Astrocyte (in vitro differentiated cells and primary cell): ENCODE data around the gene NEURL1. TPM values are rescaled to one million over a fixed set of nuclear protein-coding genes. Genes with fewer than 3 reads are reported as not detected.

Experiments
- DNase-seq: peaks from one replicate; pipeline ENCODE4 v3.0.0-alpha.2; 2010; ENCODE audit warnings: low read depth
- FAIRE-seq: peaks from 2 replicates; lab custom pipeline; 2011; peaks lifted over from hg19 to GRCh38; lab: Jason Lieb, UNC
- H2AFZ ChIP-seq: 2 replicates; pipeline ENCODE4 v1.6.0; 2012; ENCODE audit warnings: low read depth, low read length, inconsistent platforms
- H3K27ac ChIP-seq: 2 replicates; pipeline ENCODE4 v1.5.1; 2011; ENCODE audit warnings: low read depth, low read length, inconsistent platforms
- H3K27me3 ChIP-seq: 2 replicates; pipeline ENCODE4 v1.6.0; 2011; ENCODE audit warnings: low read length, inconsistent platforms; ENCODE audit not compliant: insufficient read depth
- H3K36me3 ChIP-seq: 2 replicates; pipeline ENCODE4 v1.5.1; 2011; ENCODE audit warnings: low read length, inconsistent platforms; ENCODE audit not compliant: insufficient read depth
- H3K4me1 ChIP-seq: 2 replicates; pipeline ENCODE4 v1.5.1; 2011; ENCODE audit warnings: low read length, inconsistent platforms; ENCODE audit not compliant: insufficient read depth
- H3K4me2 ChIP-seq: 2 replicates; pipeline ENCODE4 v1.6.0; 2012; ENCODE audit warnings: low read length, inconsistent platforms
- H3K4me3 ChIP-seq: 2 replicates; pipeline ENCODE4 v1.5.1; 2011; ENCODE audit warnings: low read depth, mild to moderate bottlenecking, low read length, inconsistent platforms; ENCODE audit not compliant: insufficient read depth
- H3K79me2 ChIP-seq: 2 replicates; pipeline ENCODE4 v1.6.0; 2012; ENCODE audit warnings: mild to moderate bottlenecking, low read length, inconsistent platforms; ENCODE audit not compliant: insufficient read depth
- H3K9ac ChIP-seq: 2 replicates; pipeline ENCODE4 v1.6.0; 2012; ENCODE audit warnings: mild to moderate bottlenecking, low read length, inconsistent platforms
- H3K9me3 ChIP-seq: 2 replicates; pipeline ENCODE4 v1.5.1; 2012; ENCODE audit warnings: low read depth, mild to moderate bottlenecking, low read length, inconsistent platforms; ENCODE audit not compliant: insufficient read depth
- H4K20me1 ChIP-seq: 2 replicates; pipeline ENCODE4 v1.6.0; 2012; ENCODE audit warnings: low read length, inconsistent platforms; ENCODE audit not compliant: insufficient read depth
- H3K27ac Mint-ChIP-seq: one replicate; pipeline ENCODE4 v1.8.0; 2021; ENCODE audit warnings: mild to moderate bottlenecking, mixed read lengths; ENCODE audit not compliant: unreplicated experiment
- H3K27me3 Mint-ChIP-seq: one replicate; pipeline ENCODE4 v1.8.0; 2021; ENCODE audit warnings: low read depth, mixed read lengths; ENCODE audit not compliant: unreplicated experiment
- H3K36me3 Mint-ChIP-seq: one replicate; pipeline ENCODE4 v1.8.0; 2021; ENCODE audit warnings: low read depth, mixed read lengths; ENCODE audit not compliant: unreplicated experiment
- H3K4me1 Mint-ChIP-seq: one replicate; pipeline ENCODE4 v1.8.0; 2021; ENCODE audit warnings: low read depth, mixed read lengths; ENCODE audit not compliant: unreplicated experiment
- H3K4me3 Mint-ChIP-seq: one replicate; pipeline ENCODE4 v1.8.0; 2021; ENCODE audit warnings: mild to moderate bottlenecking, moderate library complexity, mixed read lengths; ENCODE audit not compliant: unreplicated experiment
- H3K9me3 Mint-ChIP-seq: one replicate; pipeline ENCODE4 v1.8.0; 2021; ENCODE audit warnings: mild to moderate bottlenecking, mixed read lengths; ENCODE audit not compliant: unreplicated experiment
- CTCF ChIP-seq: IDR thresholded peaks from 2 replicates; pipeline ENCODE4 v1.5.1; 2011; ENCODE audit warnings: low read depth, mild to moderate bottlenecking, inconsistent platforms, low read length, moderate library complexity; ENCODE audit not compliant: insufficient read depth
- EZH2 ChIP-seq: IDR thresholded peaks from 2 replicates; pipeline ENCODE4 v1.6.1; 2012; ENCODE audit warnings: mild to moderate bottlenecking, low read length, inconsistent platforms; ENCODE audit not compliant: insufficient read depth
- total RNA-seq: library from RNA; stranded (reverse); gene quantifications from 2 replicates; pipeline ENCODE4 v1.2.1, GENCODE V29; 2021

The NEURL1 gene
- total RNA-seq, 1 donor from 2014 or later: 1.5 TPM

- Histone ChIP-seq H3K4me2 (no peak overlapping the region), H3K79me2 (no peaks in the 10 kb centered on the region), H3K36me3 (no peaks in the 10 kb centered on the region), H3K27me3 (peaks cover 62% of the 10 kb centered on the region), H4K20me1 (peaks cover 5% of the 10 kb centered on the region), H3K27ac (no peak overlapping the region), H3K4me1 (no peaks in the 10 kb centered on the region), H3K9ac (no peak overlapping the region), H3K9me3 (peaks cover 3% of the 10 kb centered on the region), H3K4me3 (no peak overlapping the region), H2AFZ (no peak overlapping the region)
- TF ChIP-seq CTCF: no peak
- no peak for TF ChIP-seq EZH2
- Mint-ChIP-seq H3K27me3 (peaks cover 69% of the 10 kb centered on the region), H3K4me3 (no peak overlapping the region), H3K36me3 (no peaks in the 10 kb centered on the region), H3K9me3 (peaks cover 3% of the 10 kb centered on the region), H3K27ac (no peak overlapping the region), H3K4me1 (no peaks in the 10 kb centered on the region)
- no peak for FAIRE-seq
- DNase-seq: no peak
These were observed 70.0 kb downstream of the NEURL1 start for GRCh38 chr10:103563231-103564115.

DNA sequence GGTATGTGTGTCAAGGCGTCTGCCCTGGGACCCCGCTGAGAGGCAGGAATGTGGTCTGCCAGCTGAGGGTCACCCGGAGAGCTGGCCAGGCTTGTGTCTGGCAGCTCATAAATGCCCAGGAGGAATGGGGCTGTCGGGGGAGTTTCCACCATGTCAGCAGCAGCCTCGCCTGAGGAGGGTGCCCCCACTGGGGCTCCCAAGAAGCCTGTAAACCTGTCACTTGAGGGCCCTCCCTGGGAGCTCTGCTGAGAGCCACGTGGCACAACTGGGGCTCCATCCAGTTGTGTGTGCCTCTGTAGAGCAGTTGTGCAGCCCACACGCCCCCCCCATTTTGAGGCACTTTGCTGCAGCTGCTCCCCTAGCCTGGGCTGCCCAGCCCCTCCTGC is 70.6 kb downstream of the NEURL1 start:
- H4K20me1 ChIP-seq: peaks cover 5% of the 10 kb centered on the region
- H3K9me3 Mint-ChIP-seq: peaks cover 5% of the 10 kb centered on the region
- DNase-seq (no peak), FAIRE-seq (no peak)
- no peak overlapping the region for H3K4me3 Mint-ChIP-seq
- no peaks in the 10 kb centered on the region for H3K36me3 ChIP-seq
- H3K9ac ChIP-seq: no peak overlapping the region
- no peak overlapping the region for H3K4me3 ChIP-seq
- H3K27ac Mint-ChIP-seq: no peak overlapping the region
- H3K27me3 ChIP-seq: peaks cover 65% of the 10 kb centered on the region
- no peak overlapping the region for H3K27ac ChIP-seq
- H3K79me2 ChIP-seq: no peaks in the 10 kb centered on the region
- no peaks in the 10 kb centered on the region for H3K36me3 Mint-ChIP-seq
- peaks cover 70% of the 10 kb centered on the region for H3K27me3 Mint-ChIP-seq
- no peak overlapping the region for H2AFZ ChIP-seq
- H3K4me1 Mint-ChIP-seq: no peaks in the 10 kb centered on the region
- no peak for TF ChIP-seq EZH2
- no peak for TF ChIP-seq CTCF
- H3K4me1 ChIP-seq: no peaks in the 10 kb centered on the region
- peaks cover 3% of the 10 kb centered on the region for H3K9me3 ChIP-seq
- no peak overlapping the region for H3K4me2 ChIP-seq
